ENCODE measurements around the gene EVPL.
"Not testable (repeated sequence)": the region's sequence is repeated elsewhere in the genome, so short reads cannot be mapped to it uniquely, and the experiment has no call there.

The EVPL gene

DNA sequence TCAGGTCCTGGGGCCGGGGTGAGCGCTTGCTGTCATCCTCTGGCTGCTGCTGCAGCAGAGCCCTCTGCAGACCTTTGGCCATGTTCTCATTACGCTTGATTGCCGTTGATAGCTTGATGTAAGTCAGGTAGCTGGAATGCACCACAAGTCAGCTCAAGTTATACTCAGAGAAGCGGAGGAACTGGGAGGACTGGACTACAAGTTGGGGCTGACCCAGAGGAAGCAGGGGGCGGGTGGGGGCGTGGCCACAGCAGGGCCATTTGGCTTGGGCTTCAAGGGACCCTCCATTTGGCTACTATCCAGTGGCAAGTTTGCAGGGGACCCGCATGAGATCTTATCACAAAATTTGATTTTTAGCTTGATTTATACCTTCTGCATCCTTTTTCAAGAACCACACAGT is 19.0 kb upstream of the EVPL start:
- DNase-seq: no peak

DNA sequence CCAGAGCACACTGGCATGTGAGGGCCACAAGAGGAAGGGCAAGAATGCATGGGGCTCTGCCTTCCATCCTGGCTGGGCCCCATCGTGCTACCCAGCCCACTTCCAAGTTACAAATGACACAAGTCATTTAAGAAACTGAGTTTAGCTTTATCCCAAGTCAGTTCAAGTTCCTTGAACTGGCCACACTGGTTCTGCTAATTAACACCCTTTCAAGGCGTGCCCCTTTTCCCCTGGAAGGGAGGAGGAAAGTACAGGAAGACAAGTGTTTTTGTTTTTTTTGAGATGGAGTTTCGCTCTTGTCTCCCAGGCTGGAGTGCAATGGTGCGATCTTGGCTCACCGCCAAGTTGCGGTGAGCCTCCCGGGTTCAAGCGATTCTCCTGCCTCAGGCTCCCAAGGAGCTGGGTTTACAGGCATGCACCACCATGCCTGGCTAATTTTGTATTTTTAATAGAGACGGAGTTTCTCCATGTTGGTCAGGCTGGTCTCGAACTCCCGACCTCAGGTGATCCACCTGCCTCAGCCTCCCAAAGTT is 17.4 kb upstream of the EVPL start:
- DNase-seq: not testable (repeated sequence)

DNA sequence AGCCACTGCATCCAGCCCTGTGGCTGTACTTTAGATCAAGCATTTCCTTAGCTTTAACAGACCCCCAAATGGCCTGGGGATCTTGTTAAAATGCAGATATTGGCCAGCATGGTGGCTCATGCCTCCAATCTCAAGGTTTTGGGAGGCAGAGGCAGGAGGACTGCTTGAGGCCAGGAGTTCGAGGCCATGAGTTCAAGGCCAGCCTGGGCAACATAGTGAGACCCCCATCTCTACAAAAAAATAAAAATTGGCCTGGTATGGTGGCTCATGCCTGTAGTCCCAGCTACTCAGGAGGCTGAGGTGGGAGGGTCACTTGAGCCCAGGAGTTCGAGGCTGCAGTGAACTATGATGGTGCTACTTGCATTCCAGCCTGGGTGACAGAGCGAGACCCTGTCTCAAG is 15.8 kb upstream of the EVPL start:
- DNase-seq: not testable (repeated sequence)

- DNase-seq: no peak
These were observed 13.3 kb upstream of the EVPL start for GRCh38 chr17:76040376-76040775.

- DNase-seq: no peak
These were observed 12.0 kb upstream of the EVPL start for GRCh38 chr17:76039121-76039520.

- DNase-seq: no peak
These were observed 10.9 kb upstream of the EVPL start for GRCh38 chr17:76038050-76038449.

DNA sequence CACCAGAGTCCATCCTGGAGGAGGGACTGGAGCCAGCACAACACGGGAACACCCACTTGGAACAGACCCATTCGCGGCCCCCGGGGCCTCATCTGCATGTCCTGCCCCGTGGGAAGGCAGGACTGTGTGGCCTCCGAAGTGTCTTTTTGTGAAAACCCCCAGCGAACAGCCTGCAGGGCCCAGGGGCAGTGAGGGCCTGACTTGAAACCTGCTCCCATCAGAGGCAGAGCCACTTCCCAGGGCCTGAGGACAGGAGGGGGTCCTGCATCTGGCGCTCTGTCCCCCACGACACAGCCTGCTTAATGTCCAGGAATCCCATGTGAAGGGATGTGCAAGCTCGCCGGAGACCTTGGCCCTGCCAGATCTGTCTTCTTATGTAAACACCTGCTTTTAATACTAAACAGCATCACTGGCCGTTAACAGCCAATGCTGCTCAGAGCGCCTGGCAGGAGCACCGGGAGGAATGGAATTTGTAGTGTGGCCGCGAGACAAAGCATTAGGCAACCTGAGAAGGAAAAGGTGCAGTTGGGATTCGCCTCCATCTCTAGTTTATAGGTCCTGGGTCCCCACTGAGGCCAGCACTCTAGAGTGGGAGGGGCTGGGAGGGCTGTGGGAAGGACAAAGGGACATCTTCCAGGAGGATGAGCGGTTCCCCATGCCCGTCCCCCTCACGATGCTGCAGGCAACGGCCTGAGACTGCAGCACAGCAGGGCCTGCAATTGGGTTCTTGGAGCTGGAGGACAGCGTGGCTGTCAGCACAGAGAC is 9.6 kb upstream of the EVPL start:
- no peak for DNase-seq

DNA sequence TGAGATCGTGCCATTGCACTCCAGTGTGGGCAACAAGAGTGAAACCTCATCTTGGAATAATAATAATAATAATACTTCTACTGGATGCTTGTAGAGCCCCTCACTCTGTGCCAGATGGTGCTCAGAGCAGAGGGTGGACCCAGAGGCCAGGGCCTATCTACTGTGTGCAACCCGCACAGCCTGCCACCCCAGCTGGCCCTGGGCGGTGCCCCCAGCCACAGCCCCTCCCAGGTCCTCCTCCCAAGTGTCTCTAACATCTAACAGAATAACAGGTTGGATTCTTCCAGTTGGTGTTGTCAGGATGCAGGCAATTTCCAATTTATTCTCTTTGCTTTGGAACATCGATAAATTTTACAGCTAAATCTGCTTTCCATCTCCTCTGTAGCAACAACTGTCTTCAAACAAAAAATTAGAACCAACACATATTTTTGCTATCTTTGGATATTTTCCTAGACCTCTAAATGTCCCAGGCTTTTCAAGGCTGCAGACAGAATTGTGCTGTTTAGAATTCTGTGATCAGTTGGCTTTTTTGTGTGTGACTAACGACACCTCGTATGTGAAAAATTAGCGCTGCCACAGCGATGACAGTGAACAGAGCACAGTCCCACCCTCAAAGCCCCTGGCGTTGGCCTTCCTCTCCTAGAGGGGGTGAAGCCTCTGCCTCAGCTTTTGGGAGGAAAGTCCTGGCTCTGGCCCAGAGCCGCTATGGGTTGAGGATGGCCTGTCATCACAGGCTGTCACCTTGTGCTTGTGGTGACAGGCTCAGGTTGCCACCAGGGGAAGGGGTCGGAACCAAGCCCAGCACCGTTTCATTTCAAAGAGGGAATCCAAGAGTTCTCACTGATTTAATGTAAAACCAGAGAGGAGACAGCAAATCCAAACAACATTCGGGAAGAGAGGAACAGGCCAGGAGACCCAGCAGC is 7.6 kb upstream of the EVPL start:
- DNase-seq: no peak

DNA sequence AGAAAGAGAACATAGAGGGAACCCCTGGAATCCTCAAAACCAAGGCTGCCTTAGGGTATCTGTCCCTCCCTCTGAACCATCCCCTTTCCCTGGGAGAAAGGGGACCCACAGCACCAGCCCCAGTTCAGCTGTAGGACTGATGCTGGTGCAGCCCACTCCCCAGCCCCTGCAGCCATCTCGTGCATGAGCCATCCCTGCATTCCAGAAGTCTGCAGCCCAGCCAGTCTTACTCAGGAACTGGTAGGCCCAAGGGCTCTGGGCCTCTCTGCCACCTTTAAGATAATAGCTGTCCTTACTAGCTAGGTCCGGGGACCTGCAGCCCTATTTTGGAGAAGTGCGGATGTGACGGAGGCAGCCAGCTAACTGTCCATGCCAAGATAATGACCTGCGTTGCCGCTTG is 6.0 kb upstream of the EVPL start:
- no peak for DNase-seq

DNA sequence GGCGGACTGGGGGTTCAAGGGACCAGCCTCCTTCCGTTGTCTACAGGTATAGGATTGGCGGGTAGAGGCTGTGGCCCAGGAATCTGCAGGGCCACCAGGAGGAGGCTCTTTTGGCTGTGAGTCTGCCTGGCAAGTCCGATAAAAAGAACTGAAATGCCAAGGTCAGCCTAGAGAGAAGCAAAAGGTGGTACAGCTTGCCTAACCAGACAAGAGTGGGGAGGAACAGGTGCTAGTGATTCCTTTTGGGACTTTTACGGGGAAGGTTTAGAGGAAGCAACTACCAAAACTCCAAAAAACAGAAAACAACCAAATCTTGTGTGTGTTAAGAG is 5.6 kb upstream of the EVPL start:
- DNase-seq: no peak

- no peak for DNase-seq
These were observed 5.1 kb upstream of the EVPL start for GRCh38 chr17:76032073-76032779.

- no peak for DNase-seq
These were observed 370 bp downstream of the EVPL start for GRCh38 chr17:76026714-76027158.

DNA sequence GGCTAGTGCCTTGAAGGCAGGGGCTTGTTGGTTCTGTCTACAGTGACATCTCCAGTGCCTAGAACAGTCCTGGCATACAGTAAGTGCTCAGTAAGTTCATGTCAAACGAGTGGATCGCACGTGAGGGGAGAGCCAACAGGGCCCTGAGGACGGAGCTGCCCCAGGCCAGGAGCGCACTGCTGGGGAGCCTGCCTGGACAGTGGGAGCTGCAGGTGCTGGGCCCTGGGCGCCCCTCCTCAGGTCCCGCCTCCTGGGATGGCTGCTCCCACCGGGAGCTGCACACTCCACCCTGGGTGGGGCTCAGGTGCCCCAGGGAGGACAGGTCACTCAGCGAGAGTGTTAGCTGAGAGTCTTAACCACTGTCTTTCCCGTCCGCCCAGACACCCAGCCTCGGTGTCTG is 1.8 kb downstream of the EVPL start:
- no peak for DNase-seq

DNA sequence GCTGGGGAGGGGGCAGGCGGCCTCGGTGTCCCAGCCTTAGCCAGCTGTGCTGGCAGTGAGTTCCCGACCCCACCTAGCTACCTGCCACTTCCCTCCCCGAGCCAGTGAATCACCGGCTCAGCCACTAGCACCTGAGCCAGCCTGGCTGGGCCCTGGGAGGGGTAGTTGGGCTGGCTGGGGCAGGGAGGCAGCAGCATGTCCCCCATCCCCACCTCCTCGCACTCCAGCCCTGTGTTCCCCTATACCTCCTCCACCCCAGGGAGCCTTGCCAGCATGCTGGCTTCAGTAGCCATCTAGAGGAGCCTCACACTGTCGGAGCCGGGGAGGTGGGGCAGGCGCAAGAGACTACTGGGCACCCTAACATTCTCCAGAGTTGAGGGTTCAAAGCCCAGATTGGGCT is 2.8 kb downstream of the EVPL start:
- DNase-seq: no peak

GRCh38 chr17:76023900-76024237 is 3.2 kb downstream of the EVPL start:
- DNase-seq: no peak

DNA sequence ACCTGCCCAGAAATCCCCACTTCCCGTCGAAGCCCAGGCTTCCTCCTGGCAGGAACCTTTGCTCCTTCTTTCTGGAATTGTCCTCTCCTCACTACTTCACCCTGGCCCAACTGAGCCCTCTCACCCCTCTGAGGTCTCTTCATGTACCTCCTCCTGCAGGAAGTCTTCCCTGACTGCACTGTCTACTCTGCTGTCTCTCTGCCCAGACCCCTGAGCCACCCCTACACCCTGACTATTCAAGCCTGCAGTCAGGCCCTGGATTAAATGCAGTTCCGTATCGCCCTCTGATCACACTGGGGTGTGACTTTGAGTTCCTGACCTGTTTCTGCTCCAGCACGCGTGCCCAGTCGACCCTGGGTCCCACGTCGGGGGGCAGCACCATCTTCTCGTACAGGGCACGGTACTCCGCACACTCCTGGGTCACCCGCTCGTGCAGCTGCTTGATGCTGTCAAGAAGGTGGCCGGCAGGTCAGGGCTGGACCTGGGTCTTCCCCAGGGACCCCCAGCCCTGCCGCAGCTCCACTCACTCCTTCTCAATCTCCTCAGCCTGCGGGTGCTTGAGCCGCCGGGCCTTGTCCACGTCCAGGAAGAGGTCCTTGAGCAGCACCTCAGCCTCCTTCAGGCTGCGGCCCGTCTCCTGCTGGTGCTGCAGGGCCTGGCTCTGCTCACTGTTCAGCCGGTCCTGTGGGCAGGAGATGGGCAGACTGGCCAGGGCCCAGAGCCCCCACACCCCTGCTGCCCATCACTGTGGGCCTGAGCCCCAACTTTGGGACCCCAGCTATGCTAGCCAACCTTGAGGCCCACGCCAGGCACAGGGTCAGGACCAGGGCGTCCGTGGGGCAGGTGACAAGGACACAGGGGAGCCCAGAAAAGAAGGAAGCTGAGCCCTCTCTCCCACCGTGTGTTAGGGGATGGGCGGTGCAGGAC is 3.9 kb downstream of the EVPL start:
- no peak for DNase-seq

- DNase-seq: no peak
These were observed 4.8 kb downstream of the EVPL start for GRCh38 chr17:76022285-76022684.

- no peak for DNase-seq
These were observed 7.2 kb downstream of the EVPL start for GRCh38 chr17:76019833-76020467.

- no peak for DNase-seq
These were observed 8.3 kb downstream of the EVPL start for GRCh38 chr17:76018801-76019200.

DNA sequence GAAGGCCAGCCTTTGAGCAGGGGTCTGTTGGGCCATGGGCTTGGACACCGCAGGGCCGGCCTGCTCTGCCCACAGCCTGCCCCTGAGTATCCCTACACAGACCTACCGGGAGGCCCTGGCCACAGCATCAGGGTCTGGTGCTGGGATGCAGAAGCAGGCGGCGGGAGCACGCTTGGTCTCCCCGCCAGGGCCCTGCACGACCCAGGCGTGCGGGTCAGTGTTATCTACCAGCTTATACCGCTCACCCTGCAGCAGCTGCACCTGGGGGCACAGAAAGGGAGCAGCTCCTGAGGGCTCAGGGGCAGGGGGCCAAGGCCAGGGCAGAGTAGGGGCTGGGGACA is 8.8 kb downstream of the EVPL start:
- DNase-seq: no peak

GRCh38 chr17:76017481-76018339 is 9.4 kb downstream of the EVPL start:
- DNase-seq: no peak

All from suppressor macrophage treated with lipopolysaccharide for 4 hours (primary cell).